ENCODE measurements around the gene NRSN1.

Gene NRSN1

GRCh38 chr6:24152014-24152413, 26.0 kb downstream of the NRSN1 start:
- Mint-ChIP-seq H3K27ac (no peak overlapping the region), H3K4me1 (ENCODE audit: low read depth) (no peaks in the 10 kb centered on the region), H3K27me3 (peaks cover 14% of the 10 kb centered on the region), H3K36me3 (ENCODE audit: low read depth) (no peaks in the 10 kb centered on the region), H3K4me3 (no peak overlapping the region), H3K9me3 (peaks cover 5% of the 10 kb centered on the region)

- H3K27ac Mint-ChIP-seq, result no peak overlapping the region
- H3K4me3 Mint-ChIP-seq, result no peak overlapping the region
- H3K36me3 Mint-ChIP-seq (ENCODE audit: low read depth), result no peaks in the 10 kb centered on the region
- peaks cover 15% of the 10 kb centered on the region for H3K27me3 Mint-ChIP-seq
- peaks cover 5% of the 10 kb centered on the region for H3K9me3 Mint-ChIP-seq
- no peaks in the 10 kb centered on the region for H3K4me1 Mint-ChIP-seq (ENCODE audit: low read depth)
These were observed 28.1 kb downstream of the NRSN1 start for GRCh38 chr6:24154121-24154520.

- H3K4me3 Mint-ChIP-seq, result no peak overlapping the region
- H3K27ac Mint-ChIP-seq, result no peak overlapping the region
- no peaks in the 10 kb centered on the region for H3K36me3 Mint-ChIP-seq (ENCODE audit: low read depth)
- H3K27me3 Mint-ChIP-seq, result peaks cover 9% of the 10 kb centered on the region
- no peaks in the 10 kb centered on the region for H3K4me1 Mint-ChIP-seq (ENCODE audit: low read depth)
- no peaks in the 10 kb centered on the region for H3K9me3 Mint-ChIP-seq
These were observed 31.9 kb downstream of the NRSN1 start for GRCh38 chr6:24157886-24158285.

GRCh38 chr6:24183584-24183983, 57.6 kb downstream of the NRSN1 start:
- H3K9me3 Mint-ChIP-seq, result no peaks in the 10 kb centered on the region
- H3K27me3 Mint-ChIP-seq, result peaks cover 4% of the 10 kb centered on the region
- H3K4me3 Mint-ChIP-seq, result no peak overlapping the region

GRCh38 chr6:24186349-24186748, 60.3 kb downstream of the NRSN1 start:
- Mint-ChIP-seq H3K4me3 (no peak overlapping the region), H3K4me1 (ENCODE audit: low read depth) (no peaks in the 10 kb centered on the region), H3K36me3 (ENCODE audit: low read depth) (no peaks in the 10 kb centered on the region), H3K9me3 (no peaks in the 10 kb centered on the region), H3K27ac (no peak overlapping the region), H3K27me3 (peaks cover 15% of the 10 kb centered on the region)

More at GRCh38 chr6:24183584-24183983, 57.6 kb downstream of the NRSN1 start:
- Mint-ChIP-seq H3K36me3 (ENCODE audit: low read depth) (no peaks in the 10 kb centered on the region), H3K27ac (no peak overlapping the region), H3K4me1 (ENCODE audit: low read depth) (no peaks in the 10 kb centered on the region)

GRCh38 chr6:24187965-24188577, 62.1 kb downstream of the NRSN1 start:
- Mint-ChIP-seq H3K9me3 (no peaks in the 10 kb centered on the region), H3K27me3 (peaks cover 22% of the 10 kb centered on the region), H3K27ac (no peak overlapping the region), H3K4me3 (no peak overlapping the region), H3K36me3 (ENCODE audit: low read depth) (no peaks in the 10 kb centered on the region), H3K4me1 (ENCODE audit: low read depth) (no peaks in the 10 kb centered on the region)

- Mint-ChIP-seq H3K9me3 (no peaks in the 10 kb centered on the region), H3K27me3 (peaks cover 22% of the 10 kb centered on the region), H3K36me3 (ENCODE audit: low read depth) (no peaks in the 10 kb centered on the region), H3K4me3 (no peak overlapping the region), H3K27ac (no peak overlapping the region), H3K4me1 (ENCODE audit: low read depth) (no peaks in the 10 kb centered on the region)
These were observed 62.6 kb downstream of the NRSN1 start for GRCh38 chr6:24188578-24189080.

DNA sequence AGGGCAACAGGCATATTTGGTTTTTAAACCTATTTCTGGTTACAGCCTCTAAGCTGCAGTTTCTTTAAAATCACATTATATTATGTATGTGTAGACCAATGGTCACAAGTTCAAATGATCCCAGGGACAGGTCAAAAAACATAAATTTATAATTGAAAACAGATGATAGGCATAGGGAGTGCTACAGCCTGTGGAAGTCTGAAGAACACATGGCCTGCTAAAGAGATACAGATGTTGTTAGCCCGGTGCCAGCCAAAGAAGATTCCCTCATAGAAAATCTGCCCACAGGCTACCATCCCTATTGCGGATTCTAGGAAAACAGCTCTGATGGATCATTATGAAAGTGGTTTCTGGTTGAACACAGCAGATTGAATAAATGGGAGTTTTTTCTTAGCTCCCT, 65.3 kb downstream of the NRSN1 start:
- H3K4me1 Mint-ChIP-seq (ENCODE audit: low read depth), result no peaks in the 10 kb centered on the region
- H3K36me3 Mint-ChIP-seq (ENCODE audit: low read depth), result no peaks in the 10 kb centered on the region
- H3K27me3 Mint-ChIP-seq, result peaks cover 26% of the 10 kb centered on the region
- H3K27ac Mint-ChIP-seq, result no peak overlapping the region
- no peaks in the 10 kb centered on the region for H3K9me3 Mint-ChIP-seq
- H3K4me3 Mint-ChIP-seq, result no peak overlapping the region

DNA sequence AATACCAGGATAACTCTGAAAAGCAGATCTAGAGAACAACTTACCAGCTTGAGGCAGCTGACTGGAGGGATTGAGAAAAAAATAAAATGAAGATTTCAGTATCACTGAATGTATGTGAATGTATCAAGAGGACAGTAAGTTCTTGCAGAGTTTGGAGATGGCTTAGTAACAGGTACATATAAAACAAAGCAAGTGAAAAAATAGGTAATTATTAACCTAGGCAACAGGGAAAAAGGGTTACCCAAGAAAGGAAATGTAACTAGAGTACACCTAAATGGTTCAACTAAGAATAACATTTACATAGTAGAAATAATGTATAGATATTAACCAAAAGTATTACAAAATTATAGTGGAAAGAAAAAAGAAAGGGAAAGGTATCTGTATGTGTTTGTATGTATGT, 67.3 kb downstream of the NRSN1 start:
- peaks cover 27% of the 10 kb centered on the region for H3K27me3 Mint-ChIP-seq
- no peak overlapping the region for H3K4me3 Mint-ChIP-seq
- no peaks in the 10 kb centered on the region for H3K9me3 Mint-ChIP-seq
- H3K27ac Mint-ChIP-seq, result no peak overlapping the region
- no peaks in the 10 kb centered on the region for H3K36me3 Mint-ChIP-seq (ENCODE audit: low read depth)
- H3K4me1 Mint-ChIP-seq (ENCODE audit: low read depth), result no peaks in the 10 kb centered on the region

DNA sequence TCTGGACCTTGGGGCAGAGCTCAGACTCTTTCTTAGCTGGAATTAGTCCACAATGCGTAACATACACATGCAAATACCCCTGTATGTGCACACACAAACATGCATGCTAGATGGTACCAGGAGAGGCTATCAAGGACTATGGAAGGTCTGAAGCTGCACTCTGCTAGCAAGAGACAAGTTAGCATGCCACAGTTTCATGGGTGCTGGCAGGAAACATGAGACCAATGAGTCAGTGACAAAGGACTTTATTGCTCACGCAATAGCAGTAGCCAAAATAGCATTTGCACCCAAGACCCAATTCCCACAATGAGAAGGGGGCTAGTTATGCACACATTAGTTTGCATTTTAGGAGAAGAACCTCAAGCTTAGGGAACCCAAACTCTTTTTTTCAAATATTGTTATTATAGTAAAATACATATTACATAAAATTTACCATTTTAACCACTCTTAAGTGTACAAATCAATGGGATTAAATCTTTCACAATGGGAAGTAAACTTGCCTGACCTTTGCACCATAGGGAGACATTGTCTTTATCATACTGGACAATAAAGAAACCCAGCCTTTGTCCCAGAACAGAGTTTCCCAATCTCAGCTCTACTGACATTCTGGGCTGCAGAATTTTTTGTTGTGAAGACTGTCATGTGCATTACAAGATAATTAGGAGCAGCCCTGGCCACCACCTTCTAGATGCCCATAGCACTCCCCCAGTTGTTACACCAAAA, 69.1 kb downstream of the NRSN1 start:
- H3K4me1 Mint-ChIP-seq (ENCODE audit: low read depth), result no peaks in the 10 kb centered on the region
- H3K27me3 Mint-ChIP-seq, result peaks cover 22% of the 10 kb centered on the region
- no peak overlapping the region for H3K4me3 Mint-ChIP-seq
- H3K9me3 Mint-ChIP-seq, result no peaks in the 10 kb centered on the region
- no peaks in the 10 kb centered on the region for H3K36me3 Mint-ChIP-seq (ENCODE audit: low read depth)
- no peak overlapping the region for H3K27ac Mint-ChIP-seq

DNA sequence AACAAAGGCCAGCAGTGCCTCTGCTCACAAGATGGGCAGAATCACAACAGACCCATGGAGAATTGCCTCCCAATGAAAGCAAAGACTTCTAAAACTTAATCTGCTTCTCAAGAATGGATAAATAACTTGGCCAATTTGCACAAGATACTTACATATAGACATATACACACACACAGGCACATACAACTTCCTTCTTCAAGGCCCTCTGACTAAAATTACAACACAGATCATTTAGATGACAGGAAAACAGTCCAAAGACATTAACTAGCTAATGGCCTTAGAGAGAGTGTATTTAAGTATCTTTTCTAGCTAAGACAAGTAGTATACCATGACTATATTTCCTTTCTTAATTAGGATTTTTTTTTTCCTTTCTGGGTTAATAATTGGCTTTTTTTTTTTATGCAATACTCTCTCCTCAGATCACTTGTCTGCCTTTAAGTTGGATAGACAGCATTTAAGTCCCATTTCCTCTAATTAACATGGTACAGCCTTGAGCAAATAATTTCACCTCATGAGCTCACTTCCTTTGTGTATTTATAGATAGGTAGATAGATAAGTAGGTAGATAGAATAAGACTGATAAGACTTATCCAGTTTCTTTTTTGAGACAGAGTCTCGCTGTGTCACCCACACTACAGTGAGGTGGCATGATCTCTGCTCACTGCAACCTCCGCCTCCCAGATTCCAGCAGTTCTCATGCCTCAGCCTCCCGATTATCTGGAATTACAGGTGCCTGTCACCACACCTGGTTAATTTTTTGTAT, 70.0 kb downstream of the NRSN1 start:
- H3K4me3 Mint-ChIP-seq, result no peak overlapping the region
- no peak overlapping the region for H3K27ac Mint-ChIP-seq
- no peaks in the 10 kb centered on the region for H3K4me1 Mint-ChIP-seq (ENCODE audit: low read depth)
- no peaks in the 10 kb centered on the region for H3K9me3 Mint-ChIP-seq
- peaks cover 22% of the 10 kb centered on the region for H3K27me3 Mint-ChIP-seq
- H3K36me3 Mint-ChIP-seq (ENCODE audit: low read depth), result no peaks in the 10 kb centered on the region
